Panc1 (cell line): ENCODE data around the gene MAST3. TPM values are rescaled to one million over a fixed set of nuclear protein-coding genes. Genes with fewer than 3 reads are reported as not detected.
A peak's percentile ranks its signal among the peaks of the same experiment; 100 is the strongest.

Experiments used
- ATAC-seq: fragments of 200-7000 bp; cut with Tn5 transposase; 2 replicates; pipeline ENCODE4 v1.9.1; 2020; ENCODE audit warnings: mild to moderate bottlenecking, moderate library complexity
- BruUV-seq: library from RNA; stranded (reverse); fragments of 400-500 nt; replicated peaks from 2 replicates; lab custom pipeline; 2021; lab: Mats Ljungman, UMichigan
- CTCF ChIA-PET: fragments of 300-600 bp; sonication (Branson Sonifier 250); formaldehyde crosslinking; loops from one replicate; lab custom pipeline; 2022; ENCODE audit warnings: antibody characterized with exemption; lab: Charles Lee
- POLR2A ChIA-PET: fragments of 300-600 bp; sonication (Branson Sonifier 250); formaldehyde crosslinking; loops from one replicate; lab custom pipeline; 2022; ENCODE audit warnings: antibody characterized with exemption; lab: Charles Lee
- DNase-seq: peaks from one replicate; pipeline ENCODE4 v3.0.0-alpha.2; 2010; ENCODE audit warnings: low read depth, low spot score
- H3K27ac ChIP-seq: 2 replicates; pipeline ENCODE4 v1.5.1; 2011; ENCODE audit warnings: mild to moderate bottlenecking, low read length, inconsistent platforms
- H3K27me3 ChIP-seq: fragments of 200-500 bp; sonication (Bioruptor generic); 2 replicates; pipeline ENCODE4 v1.6.0; 2014; ENCODE audit warnings: low read length, inconsistent platforms; ENCODE audit not compliant: control insufficient read depth, insufficient read depth
- H3K36me3 ChIP-seq: fragments of 200-500 bp; sonication (Bioruptor generic); 2 replicates; pipeline ENCODE4 v1.5.1; 2014; ENCODE audit warnings: inconsistent platforms, mild to moderate bottlenecking, low read length, moderate library complexity; ENCODE audit not compliant: control insufficient read depth, insufficient read depth
- H3K4me1 ChIP-seq: 2 replicates; pipeline ENCODE4 v1.5.1; 2011; ENCODE audit warnings: inconsistent platforms, mild to moderate bottlenecking, low read length, moderate library complexity; ENCODE audit not compliant: control insufficient read depth, insufficient read depth
- H3K4me3 ChIP-seq, 2 experiments: 2 replicates each; pipeline ENCODE4 v1.5.1; 2011 to 2012; ENCODE audit warnings: low read depth in 2 of 2, low read length in 2 of 2, mild to moderate bottlenecking in 2 of 2, inconsistent platforms in 1 of 2, moderate library complexity in 1 of 2
- H3K9me3 ChIP-seq: fragments of 200-500 bp; sonication (Bioruptor generic); 2 replicates; pipeline ENCODE4 v1.5.1; 2014; ENCODE audit warnings: low read depth, mild to moderate bottlenecking, inconsistent platforms, low read length, moderate library complexity; ENCODE audit not compliant: control insufficient read depth, insufficient read depth
- POLR2AphosphoS5 ChIP-seq: IDR thresholded peaks from 2 replicates; pipeline ENCODE4 v1.6.1; 2012; ENCODE audit warnings: mild to moderate bottlenecking, low read depth, low read length, moderate library complexity
- REST ChIP-seq, 2 experiments: IDR thresholded peaks; 2 replicates each; pipeline ENCODE4 v1.6.1; 2011 to 2012; ENCODE audit warnings: low read depth in 2 of 2, control low read depth in 1 of 2, low read length in 1 of 2, mild to moderate bottlenecking in 1 of 2, moderate library complexity in 1 of 2; ENCODE audit not compliant: insufficient read depth in 1 of 2
- SIN3A ChIP-seq: IDR thresholded peaks from 2 replicates; pipeline ENCODE4 v1.6.1; 2012; ENCODE audit warnings: low read depth, mild to moderate bottlenecking, low read length, moderate library complexity, borderline replicate concordance; ENCODE audit not compliant: insufficient read depth
- TCF7L2 ChIP-seq: IDR thresholded peaks from 2 replicates; pipeline ENCODE4 v1.6.1; 2011; ENCODE audit warnings: mild to moderate bottlenecking, low read depth, low read length, inconsistent platforms
- in situ Hi-C: cut with HindIII; loops from 2 replicates; pipeline ENCODE4 v1.10.0; 2016; ENCODE audit warnings: low sequenced_read_pairs, low pct_unique_long_range_greater_than_20kb
- intact Hi-C: fragments of 100-400 bp; cut with micrococcal nuclease; formaldehyde crosslinking; loops from one replicate; pipeline ENCODE4 v1.10.0; 2022; ENCODE audit not compliant: unreplicated experiment
- total RNA-seq: library from RNA; stranded (reverse); gene quantifications from one replicate; pipeline ENCODE4 v1.2.1, GENCODE V29; 2021; ENCODE audit not compliant: unreplicated experiment
- TF ChIP-seq, protein P1 (sequence below): fragments of 450-650 bp; IDR thresholded peaks from 2 replicates; pipeline ENCODE4 v1.5.1; 2017; ENCODE audit warnings: mild to moderate bottlenecking

Gene MAST3
- total RNA-seq, 1 experiment from 2014 or later: 13.1 TPM

DNA sequence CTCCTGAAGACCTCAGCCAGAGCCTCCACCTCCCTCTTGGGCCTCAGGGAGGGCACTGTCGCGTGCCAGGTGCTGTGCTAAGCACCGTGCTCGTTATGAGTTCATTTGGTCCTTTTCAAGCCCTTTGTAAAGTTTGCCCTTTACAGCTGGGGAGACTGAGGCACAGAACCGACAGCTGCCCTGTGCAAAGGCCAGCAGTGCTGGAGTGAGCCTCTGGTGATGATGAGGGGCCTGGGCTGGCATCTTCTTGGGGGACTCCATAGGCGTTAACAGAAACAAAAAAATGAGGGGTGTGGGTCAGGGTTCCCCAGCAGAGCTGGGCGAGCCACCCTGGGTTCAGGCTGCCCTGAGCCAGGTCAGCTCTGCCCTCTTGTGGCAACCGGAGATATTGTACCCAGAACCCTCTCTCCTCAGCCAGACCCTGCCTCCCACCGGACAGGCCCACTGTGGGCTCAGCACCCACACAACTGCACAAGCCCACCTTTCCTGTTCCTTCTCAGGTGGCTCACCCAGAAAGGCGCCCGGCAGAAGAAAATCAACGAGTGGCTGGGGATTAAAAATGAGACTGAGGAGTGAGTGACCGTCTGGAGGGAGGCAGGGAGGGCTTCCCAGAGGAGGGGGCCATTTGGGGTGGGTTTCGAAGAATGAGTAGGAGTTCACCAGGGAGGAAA lies 70.5 kb downstream of the MAST3 start:
- no peaks in the 10 kb centered on the region for H3K27me3 ChIP-seq
- DNase-seq (no peak), ATAC-seq (peak; percentile 85)
- H3K4me1 ChIP-seq: no peaks in the 10 kb centered on the region; the same call in 1 of the 2 replicates
- H3K27ac ChIP-seq: no peak overlapping the region
- in situ Hi-C loops (no loop called here), intact Hi-C loops (loop anchor here (10.0 kb wide), 1 partner anchor 53 kb away; no protein-coding TSS in a partner anchor)
- no peak overlapping the region for H3K4me3 ChIP-seq
- ChIA-PET POLR2A (no interaction called here), CTCF (interaction anchor here (0.8 to 1.1 kb wide), 2 partner anchors 55 to 57 kb away, joined by 3 read pairs; no protein-coding TSS in a partner anchor)
- TF ChIP-seq, protein P1, sequence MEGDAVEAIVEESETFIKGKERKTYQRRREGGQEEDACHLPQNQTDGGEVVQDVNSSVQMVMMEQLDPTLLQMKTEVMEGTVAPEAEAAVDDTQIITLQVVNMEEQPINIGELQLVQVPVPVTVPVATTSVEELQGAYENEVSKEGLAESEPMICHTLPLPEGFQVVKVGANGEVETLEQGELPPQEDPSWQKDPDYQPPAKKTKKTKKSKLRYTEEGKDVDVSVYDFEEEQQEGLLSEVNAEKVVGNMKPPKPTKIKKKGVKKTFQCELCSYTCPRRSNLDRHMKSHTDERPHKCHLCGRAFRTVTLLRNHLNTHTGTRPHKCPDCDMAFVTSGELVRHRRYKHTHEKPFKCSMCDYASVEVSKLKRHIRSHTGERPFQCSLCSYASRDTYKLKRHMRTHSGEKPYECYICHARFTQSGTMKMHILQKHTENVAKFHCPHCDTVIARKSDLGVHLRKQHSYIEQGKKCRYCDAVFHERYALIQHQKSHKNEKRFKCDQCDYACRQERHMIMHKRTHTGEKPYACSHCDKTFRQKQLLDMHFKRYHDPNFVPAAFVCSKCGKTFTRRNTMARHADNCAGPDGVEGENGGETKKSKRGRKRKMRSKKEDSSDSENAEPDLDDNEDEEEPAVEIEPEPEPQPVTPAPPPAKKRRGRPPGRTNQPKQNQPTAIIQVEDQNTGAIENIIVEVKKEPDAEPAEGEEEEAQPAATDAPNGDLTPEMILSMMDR: peak; percentile 83
- TF ChIP-seq POLR2AphosphoS5: no peak
- H3K9me3 ChIP-seq: no peaks in the 10 kb centered on the region
- BruUV-seq: no TSS peak
- no peaks in the 10 kb centered on the region; the same call in 1 of the 2 replicates for H3K36me3 ChIP-seq

- no peak for TF ChIP-seq SIN3A
- in situ Hi-C loops: no loop called here
- Histone ChIP-seq H3K4me3 (no peak overlapping the region), H3K4me1 (peaks cover 3% of the 10 kb centered on the region; the same call in 1 of the 2 replicates), H3K36me3 (no peaks in the 10 kb centered on the region; the same call in 1 of the 2 replicates), H3K27me3 (no peaks in the 10 kb centered on the region), H3K27ac (no peak overlapping the region), H3K9me3 (no peaks in the 10 kb centered on the region)
- ATAC-seq: no peak
- BruUV-seq: no TSS peak
- intact Hi-C loops: loop anchor here (10.0 kb wide), 1 partner anchor 54 kb away; no protein-coding TSS in a partner anchor
- ChIA-PET POLR2A (no interaction called here), CTCF (no interaction called here)
- DNase-seq: no peak
These were observed 71.2 kb downstream of the MAST3 start for GRCh38 chr19:18168673-18169381.

DNA sequence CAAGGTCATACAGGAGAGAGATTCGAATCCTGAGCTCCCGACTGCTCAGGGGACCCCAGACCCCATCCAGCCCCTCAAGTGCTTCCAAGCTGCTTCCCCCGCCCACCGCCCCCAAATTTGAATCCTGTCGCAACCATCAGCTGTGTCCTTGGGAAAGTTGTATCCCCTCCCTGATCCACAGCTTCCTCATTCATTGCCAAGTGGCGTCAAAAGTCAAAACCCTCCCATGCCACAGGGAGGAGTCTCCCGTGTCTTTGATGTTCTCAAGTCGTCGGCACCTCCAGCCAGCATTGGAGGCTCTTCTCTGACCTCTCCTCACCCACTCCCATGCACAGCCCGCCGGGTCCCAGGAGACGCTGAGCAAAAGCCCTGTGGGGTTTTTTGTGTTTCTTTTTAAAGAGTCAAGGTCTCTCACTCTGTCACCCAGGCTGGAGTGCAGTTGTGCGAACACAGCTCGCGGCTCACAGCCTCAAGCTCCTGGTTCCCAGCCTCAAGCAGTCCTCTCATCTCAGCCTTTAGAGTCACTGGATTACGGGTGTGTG lies 73.2 kb downstream of the MAST3 start:
- ATAC-seq (no peak), DNase-seq (no peak)
- BruUV-seq: no TSS peak
- in situ Hi-C loops (no loop called here), intact Hi-C loops (no loop called here)
- CTCF ChIA-PET: interaction anchor here (1.1 kb wide), 1 partner anchor 58 kb away, joined by 3 read pairs; no protein-coding TSS in a partner anchor
- peaks cover 6% of the 10 kb centered on the region; the same call in 1 of the 2 replicates for H3K4me1 ChIP-seq
- H3K27ac ChIP-seq: no peak overlapping the region
- no peaks in the 10 kb centered on the region for H3K9me3 ChIP-seq
- TF ChIP-seq REST (IDR thresholded peaks at IDR 0.05; ENCODE audit: insufficient read depth in 1 of 2, low read depth in 2 of 2, low read length in 1 of 2) (no peak), POLR2AphosphoS5 (no peak), TCF7L2 (no peak), SIN3A (no peak)
- TF ChIP-seq, protein P1: no peak
- H3K4me3 ChIP-seq: no peak overlapping the region
- H3K27me3 ChIP-seq: no peaks in the 10 kb centered on the region
- no peaks in the 10 kb centered on the region; the same call in 1 of the 2 replicates for H3K36me3 ChIP-seq
- POLR2A ChIA-PET: interaction anchor here (0.9 kb wide), 1 partner anchor 11 kb away, joined by 10 read pairs; no protein-coding TSS in a partner anchor
